ENCODE data around the gene NASP. TPM values are rescaled to one million over a fixed set of nuclear protein-coding genes. Genes with fewer than 3 reads are reported as not detected.

Gene NASP
- polyA plus RNA-seq, 1 of the 3 experiments (the other 2 are of a cell fraction): 152 TPM

DNA sequence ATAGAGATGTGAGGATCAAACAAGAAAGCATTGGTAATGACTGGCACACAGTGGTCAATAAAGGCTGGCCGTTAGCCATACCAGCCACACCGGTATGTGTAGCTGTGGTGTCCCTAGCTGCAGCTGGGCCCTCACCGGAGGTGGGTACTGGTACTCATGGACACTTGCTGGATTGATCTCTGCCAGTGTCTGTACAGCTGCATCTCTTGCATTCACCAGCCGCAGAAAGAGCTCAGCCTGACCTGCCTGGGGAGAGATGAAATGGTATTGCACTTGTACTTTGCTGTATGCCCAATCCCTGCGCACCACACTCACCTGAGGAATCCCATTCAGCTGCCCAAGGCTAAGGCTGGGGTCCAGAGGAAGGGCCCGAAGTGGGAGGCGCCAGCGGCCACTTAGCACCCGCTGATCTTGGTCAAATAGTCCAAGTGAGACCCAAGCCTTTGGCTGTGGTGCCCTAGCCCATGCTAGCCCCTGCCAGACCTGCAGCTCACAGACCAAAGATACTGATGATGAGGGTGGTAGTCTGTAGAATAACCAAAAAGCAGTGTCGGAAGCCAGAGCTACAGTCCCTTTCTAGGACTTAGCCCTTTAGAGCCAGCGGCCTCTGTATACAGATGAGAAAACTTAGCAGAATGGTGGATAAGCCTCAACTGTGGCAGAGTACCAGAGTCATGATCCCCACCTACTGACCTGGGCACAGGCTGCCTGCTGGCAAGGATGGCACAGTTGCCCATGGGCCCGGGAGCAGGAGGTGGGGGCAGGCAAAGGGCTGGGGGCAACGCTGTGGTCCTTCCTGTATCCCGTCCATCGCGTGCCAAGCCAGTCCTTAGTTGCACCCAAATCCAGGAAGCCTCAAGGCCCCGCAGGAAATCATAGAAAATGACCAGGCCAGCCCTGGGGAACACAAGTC is 37.0 kb downstream of the NASP start (continued):
- TF ChIP-seq, protein P1, sequence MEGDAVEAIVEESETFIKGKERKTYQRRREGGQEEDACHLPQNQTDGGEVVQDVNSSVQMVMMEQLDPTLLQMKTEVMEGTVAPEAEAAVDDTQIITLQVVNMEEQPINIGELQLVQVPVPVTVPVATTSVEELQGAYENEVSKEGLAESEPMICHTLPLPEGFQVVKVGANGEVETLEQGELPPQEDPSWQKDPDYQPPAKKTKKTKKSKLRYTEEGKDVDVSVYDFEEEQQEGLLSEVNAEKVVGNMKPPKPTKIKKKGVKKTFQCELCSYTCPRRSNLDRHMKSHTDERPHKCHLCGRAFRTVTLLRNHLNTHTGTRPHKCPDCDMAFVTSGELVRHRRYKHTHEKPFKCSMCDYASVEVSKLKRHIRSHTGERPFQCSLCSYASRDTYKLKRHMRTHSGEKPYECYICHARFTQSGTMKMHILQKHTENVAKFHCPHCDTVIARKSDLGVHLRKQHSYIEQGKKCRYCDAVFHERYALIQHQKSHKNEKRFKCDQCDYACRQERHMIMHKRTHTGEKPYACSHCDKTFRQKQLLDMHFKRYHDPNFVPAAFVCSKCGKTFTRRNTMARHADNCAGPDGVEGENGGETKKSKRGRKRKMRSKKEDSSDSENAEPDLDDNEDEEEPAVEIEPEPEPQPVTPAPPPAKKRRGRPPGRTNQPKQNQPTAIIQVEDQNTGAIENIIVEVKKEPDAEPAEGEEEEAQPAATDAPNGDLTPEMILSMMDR (IDR thresholded peaks at IDR 0.05): no peak
- TF ChIP-seq JUND (IDR thresholded peaks at IDR 0.05) (no peak), TAF1 (IDR thresholded peaks at IDR 0.05; ENCODE audit: borderline replicate concordance, low read depth, low read length) (no peak), GATA2 (CRISPR knock-in tag; IDR thresholded peaks at IDR 0.05) (no peak), TCF12 (IDR thresholded peaks at IDR 0.05) (no peak), RCOR1 (IDR thresholded peaks at IDR 0.05; ENCODE audit: low read length) (no peak), EP300 (IDR thresholded peaks at IDR 0.05; ENCODE audit: borderline replicate concordance in 1 of 2, low read depth in 1 of 2, low read length in 1 of 2) (no peak)

GRCh38 chr1:45621501-45621836 is 37.6 kb downstream of the NASP start:
- Histone ChIP-seq H3K9ac (no peak overlapping the region), H3K4me2 (no peak overlapping the region), H3K9me3 (no peaks in the 10 kb centered on the region), H4K20me1 (ENCODE audit: insufficient read depth) (no peaks in the 10 kb centered on the region), H3K4me1 (ENCODE audit: control insufficient read depth in 1 of 2, insufficient read depth in 2 of 2, low read depth in 1 of 2, low read length in 1 of 2) (no peaks in the 10 kb centered on the region; a peak in 1 of 4 replicates), H2AFZ (ENCODE audit: low read depth) (no peak overlapping the region), H3K27ac (ENCODE audit: low read depth in 2 of 2, low read length in 1 of 2) (no peak overlapping the region), H3F3A (replicated peaks; ENCODE audit: insufficient read depth) (peaks cover 42% of the 10 kb centered on the region), H3K9me2 (no peaks in the 10 kb centered on the region), H3K79me2 (ENCODE audit: insufficient read depth) (no peaks in the 10 kb centered on the region), H3K27me3 (ENCODE audit: insufficient read depth) (no peaks in the 10 kb centered on the region), H3K4me3 (ENCODE audit: low read depth in 2 of 2, low read length in 1 of 2) (no peak overlapping the region), H3K36me3 (replicated peaks in 1 of 2; ENCODE audit: control insufficient read depth in 1 of 2, insufficient read depth in 2 of 2, low read length in 1 of 2) (peaks cover 28 to 43% of the 10 kb centered on the region in 2 experiments)
- ChIA-PET POLR2A (interaction anchor here (0.6 kb wide), 1 partner anchor 296 kb away, joined by 3 read pairs; no protein-coding TSS in a partner anchor), CTCF (no interaction called here)
- DNase-seq: peak; percentile 28
- TF ChIP-seq TCF12 (IDR thresholded peaks at IDR 0.05) (no peak), FOXJ3 (CRISPR knock-in tag; IDR thresholded peaks at IDR 0.05) (no peak), MXI1 (IDR thresholded peaks at IDR 0.05; ENCODE audit: low read depth, low read length) (no peak), RFX5 (IDR thresholded peaks at IDR 0.05; ENCODE audit: low read length) (no peak), MEF2A (IDR thresholded peaks at IDR 0.05; ENCODE audit: borderline replicate concordance, low read depth) (no peak), SIN3A (IDR thresholded peaks at IDR 0.05; ENCODE audit: borderline replicate concordance, low read depth, low read length) (no peak), USF1 (IDR thresholded peaks at IDR 0.05; ENCODE audit: borderline replicate concordance, low read depth) (no peak), FOSL2 (IDR thresholded peaks at IDR 0.05; ENCODE audit: borderline replicate concordance, low read depth) (no peak), NRF1 (IDR thresholded peaks at IDR 0.05; ENCODE audit: low read depth, low read length) (no peak), GATA2 (CRISPR knock-in tag; IDR thresholded peaks at IDR 0.05) (no peak), RCOR1 (IDR thresholded peaks at IDR 0.05; ENCODE audit: low read length) (no peak), POLR2AphosphoS5 (IDR thresholded peaks at IDR 0.05; ENCODE audit: low read depth, low read length) (no peak), SMC3 (IDR thresholded peaks at IDR 0.05; ENCODE audit: low read depth, low read length) (no peak), CHD2 (IDR thresholded peaks at IDR 0.05; ENCODE audit: low read length, partially characterized antibody) (no peak), EP300 (IDR thresholded peaks at IDR 0.05; ENCODE audit: borderline replicate concordance in 1 of 2, low read depth in 1 of 2, low read length in 1 of 2) (no peak), TEAD4 (IDR thresholded peaks at IDR 0.05; ENCODE audit: borderline replicate concordance, insufficient read depth) (no peak), NFIC (IDR thresholded peaks at IDR 0.05; ENCODE audit: borderline replicate concordance) (no peak), RXRA (IDR thresholded peaks at IDR 0.05; ENCODE audit: borderline replicate concordance, low read depth) (no peak)
- TF ChIP-seq, protein P1 (IDR thresholded peaks at IDR 0.05): no peak
- TF ChIP-seq, protein P2, sequence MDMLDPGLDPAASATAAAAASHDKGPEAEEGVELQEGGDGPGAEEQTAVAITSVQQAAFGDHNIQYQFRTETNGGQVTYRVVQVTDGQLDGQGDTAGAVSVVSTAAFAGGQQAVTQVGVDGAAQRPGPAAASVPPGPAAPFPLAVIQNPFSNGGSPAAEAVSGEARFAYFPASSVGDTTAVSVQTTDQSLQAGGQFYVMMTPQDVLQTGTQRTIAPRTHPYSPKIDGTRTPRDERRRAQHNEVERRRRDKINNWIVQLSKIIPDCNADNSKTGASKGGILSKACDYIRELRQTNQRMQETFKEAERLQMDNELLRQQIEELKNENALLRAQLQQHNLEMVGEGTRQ (IDR thresholded peaks at IDR 0.05; ENCODE audit: borderline replicate concordance, low read depth, low read length): no peak
- WGBS (ENCODE audit: low lambda C conversion rate): no CpG with 5 or more reads among the region's 3 CpGs
